GM12874 (cell line): ENCODE results near the gene QRICH2.

ENCODE experiments used
- CTCF ChIP-seq: IDR thresholded peaks from 2 replicates; pipeline ENCODE4 v1.5.1; 2011; ENCODE audit warnings: low read depth, mild to moderate bottlenecking, control low read depth, low read length, moderate library complexity; ENCODE audit not compliant: insufficient read depth

Gene QRICH2

GRCh38 chr17:76265624-76266243, 42.3 kb downstream of the QRICH2 start:
- no peak for TF ChIP-seq CTCF

GRCh38 chr17:76264755-76265623, 43.1 kb downstream of the QRICH2 start, which contains the start of gene UBALD2:
Gene UBALD2 (plus strand): TSS chr17:76265348. CDS start chr17:76265506, 158 bp downstream.
- TF ChIP-seq CTCF: no peak

- TF ChIP-seq CTCF: no peak
These were observed 43.7 kb downstream of the QRICH2 start for GRCh38 chr17:76264425-76264754.

- TF ChIP-seq CTCF: no peak
These were observed 44.2 kb downstream of the QRICH2 start for GRCh38 chr17:76263896-76264295.

- TF ChIP-seq CTCF: no peak
These were observed 45.2 kb downstream of the QRICH2 start for GRCh38 chr17:76262732-76263344.

- TF ChIP-seq CTCF: no peak
These were observed 46.5 kb downstream of the QRICH2 start for GRCh38 chr17:76261421-76262215.

- TF ChIP-seq CTCF: no peak
These were observed 47.4 kb downstream of the QRICH2 start for GRCh38 chr17:76260669-76261068.
